ENCODE data around the gene DNM1. TPM values are rescaled to one million over a fixed set of nuclear protein-coding genes. Genes with fewer than 3 reads are reported as not detected.

The DNM1 gene
- polyA plus RNA-seq, 4 donors, result 0.45 to 72.1 (median 3.7) TPM

DNA sequence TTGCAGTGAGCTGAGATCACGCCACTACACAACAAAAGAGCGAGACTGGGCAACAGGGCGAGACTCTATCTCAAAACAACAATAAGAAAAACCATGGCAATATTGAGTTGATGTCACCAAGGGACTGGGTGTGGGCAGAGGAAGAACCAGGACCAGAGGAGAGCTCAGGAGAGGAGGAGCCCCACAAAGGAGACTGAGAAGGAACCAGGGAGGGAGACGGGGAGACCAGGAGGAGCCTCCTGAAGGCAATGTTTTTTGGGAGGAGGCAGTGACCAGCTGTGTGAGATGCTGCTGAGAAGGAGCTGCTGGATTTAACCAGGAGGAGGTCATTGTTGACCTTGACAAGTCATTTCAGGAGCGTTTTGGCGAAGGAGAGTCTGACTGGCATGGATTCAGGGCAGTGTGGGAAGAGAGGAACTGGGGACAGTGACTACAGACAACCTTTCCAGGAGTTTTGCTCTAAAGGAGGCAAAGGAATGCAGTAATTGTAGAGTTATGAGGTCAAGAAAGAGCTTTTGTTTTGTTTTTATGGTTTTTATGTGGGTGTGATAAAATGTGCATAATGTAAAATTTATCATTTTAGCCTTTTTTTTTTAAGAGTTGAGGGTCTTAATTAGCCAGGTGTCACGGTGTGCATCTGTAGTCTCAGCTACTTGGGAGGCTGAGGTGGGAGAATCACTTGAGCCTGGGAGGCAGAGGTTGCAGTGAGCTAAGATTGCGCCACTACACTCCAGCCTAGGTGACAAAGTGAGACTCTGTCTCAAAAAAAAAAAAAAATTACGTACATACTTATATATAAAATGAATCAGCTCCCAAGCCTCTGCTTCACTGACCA, 101.2 kb downstream of the DNM1 start:
- H3K36me3 ChIP-seq (ENCODE audit: control insufficient read depth in 3 of 3, insufficient read depth in 2 of 3, low read depth in 1 of 3, low read length in 3 of 3), result peaks cover 0 to 31% (median 4%) of the 10 kb centered on the region in 3 donors
- H3K4me3 ChIP-seq (ENCODE audit: low read depth in 1 of 3, low read length in 3 of 3), result no peak overlapping the region
- H3K9me3 ChIP-seq (ENCODE audit: control insufficient read depth in 2 of 2, insufficient read depth in 1 of 2, low read depth in 1 of 2, low read length in 1 of 2), result no peaks in the 10 kb centered on the region
- 83 to 86% (median 85%) methylated on average over 9 of the region's 9 CpGs for WGBS, 3 donors
- no peak overlapping the region for H3K27ac ChIP-seq (ENCODE audit: low read depth in 1 of 3, low read length in 2 of 3)
- FAIRE-seq (no peak), DNase-seq (no peak)
- H3K4me1 ChIP-seq (ENCODE audit: control insufficient read depth in 3 of 3, insufficient read depth in 2 of 3, low read depth in 1 of 3, low read length in 2 of 3), result no peaks in the 10 kb centered on the region
- no peaks in the 10 kb centered on the region for H3K27me3 ChIP-seq (ENCODE audit: control insufficient read depth in 3 of 3, insufficient read depth in 3 of 3, low read length in 3 of 3)

Other genes starting within 250 kb of the DNM1 start
- gene EEIG1, start 222.4 kb upstream of the DNM1 start, polyA plus RNA-seq, result 100 to 1,000 TPM in 1 of 4 donors, 10 to 100 TPM in 3; 43.9 to 123 (median 58.9) TPM
- 1 to 10 TPM; 8.1 to 10.0 (median 9.0) TPM for gene NAIF1, start 136.1 kb upstream of the DNM1 start, polyA plus RNA-seq
- gene SLC25A25, start 135.1 kb upstream of the DNM1 start, polyA plus RNA-seq, result 10 to 100 TPM; 15.5 to 26.2 (median 20.1) TPM
- gene PTGES2, start 75.7 kb upstream of the DNM1 start, polyA plus RNA-seq, result 10 to 100 TPM; 47.7 to 99.7 (median 76.0) TPM
- gene LCN2, start 53.9 kb upstream of the DNM1 start, polyA plus RNA-seq, result 100 to 1,000 TPM in 1 of 4 donors, 1 to 10 TPM in 3; 1.6 to 582 (median 3.7) TPM
- gene BBLN, start 43.1 kb upstream of the DNM1 start, polyA plus RNA-seq, result 100 to 1,000 TPM in 1 of 4 donors, 10 to 100 TPM in 3; 33.1 to 111 (median 64.6) TPM
- gene CIZ1, start 11.8 kb upstream of the DNM1 start, polyA plus RNA-seq, result 10 to 100 TPM; 44.5 to 88.1 (median 47.8) TPM
- gene GOLGA2, start 72.6 kb downstream of the DNM1 start, polyA plus RNA-seq, result 10 to 100 TPM; 34.9 to 69.1 (median 48.7) TPM
- gene SWI5, start 72.9 kb downstream of the DNM1 start, polyA plus RNA-seq, result 10 to 100 TPM; 21.4 to 38.5 (median 33.5) TPM
- gene TRUB2, start 119.1 kb downstream of the DNM1 start, polyA plus RNA-seq, result 10 to 100 TPM; 17.0 to 35.3 (median 24.5) TPM
- 100 to 1,000 TPM in 2 of 4 donors, 10 to 100 TPM in 2; 68.8 to 198 (median 105) TPM for gene COQ4, start 119.5 kb downstream of the DNM1 start, polyA plus RNA-seq
- gene SLC27A4, start 137.1 kb downstream of the DNM1 start, polyA plus RNA-seq, result 100 to 1,000 TPM in 2 of 4 donors, 10 to 100 TPM in 2; 23.2 to 162 (median 95.0) TPM
- gene URM1, start 168.0 kb downstream of the DNM1 start, polyA plus RNA-seq, result 10 to 100 TPM; 56.1 to 83.6 (median 66.0) TPM
- gene CERCAM, start 217.5 kb downstream of the DNM1 start, polyA plus RNA-seq, result 10 to 100 TPM in 1 of 4 donors, 1 to 10 TPM in 2, not detected in 1; 4.3 to 10.3 (median 6.8) TPM

Data from small intestine (tissue), 7 donors.